RWPE1 (cell line): ENCODE data around the gene TSPO2.

Experiments used
- CTCF ChIA-PET: fragments of 350-600 bp; sonication (Branson Sonifier 250); formaldehyde crosslinking; extraction: SDS; loops from one replicate; lab custom pipeline; 2021; lab: Yijun Ruan, JAX
- POLR2A ChIA-PET: fragments of 400-600 bp; formaldehyde crosslinking; extraction: SDS; loops from one replicate; lab custom pipeline; 2020; ENCODE audit warnings: antibody characterized with exemption; ENCODE audit not compliant: low non-redundant PET; lab: Yijun Ruan, JAX
- DNase-seq: peaks from one replicate; pipeline ENCODE4 v3.0.0; 2012; ENCODE audit warnings: low spot score
- H3K27ac ChIP-seq: fragments of 450-650 bp; 2 replicates; pipeline ENCODE4 v1.5.1; 2017
- CTCF ChIP-seq: fragments of 450-650 bp; conservative IDR thresholded peaks from 2 replicates; pipeline ENCODE4 v1.5.1; 2017; ENCODE audit warnings: low read depth, mild to moderate bottlenecking

The TSPO2 gene

GRCh38 chr6:41074692-41075436 is 32.6 kb downstream of the TSPO2 start:
- CTCF ChIA-PET: interaction anchor here (0.6 to 2.1 kb wide), 3 partner anchors 47 to 1235 kb away, joined by 3 to 7 read pairs (median 6); no protein-coding TSS in a partner anchor
- TF ChIP-seq CTCF: no peak
- no peak for DNase-seq
- H3K27ac ChIP-seq: no peak overlapping the region
- POLR2A ChIA-PET: no interaction called here

DNA sequence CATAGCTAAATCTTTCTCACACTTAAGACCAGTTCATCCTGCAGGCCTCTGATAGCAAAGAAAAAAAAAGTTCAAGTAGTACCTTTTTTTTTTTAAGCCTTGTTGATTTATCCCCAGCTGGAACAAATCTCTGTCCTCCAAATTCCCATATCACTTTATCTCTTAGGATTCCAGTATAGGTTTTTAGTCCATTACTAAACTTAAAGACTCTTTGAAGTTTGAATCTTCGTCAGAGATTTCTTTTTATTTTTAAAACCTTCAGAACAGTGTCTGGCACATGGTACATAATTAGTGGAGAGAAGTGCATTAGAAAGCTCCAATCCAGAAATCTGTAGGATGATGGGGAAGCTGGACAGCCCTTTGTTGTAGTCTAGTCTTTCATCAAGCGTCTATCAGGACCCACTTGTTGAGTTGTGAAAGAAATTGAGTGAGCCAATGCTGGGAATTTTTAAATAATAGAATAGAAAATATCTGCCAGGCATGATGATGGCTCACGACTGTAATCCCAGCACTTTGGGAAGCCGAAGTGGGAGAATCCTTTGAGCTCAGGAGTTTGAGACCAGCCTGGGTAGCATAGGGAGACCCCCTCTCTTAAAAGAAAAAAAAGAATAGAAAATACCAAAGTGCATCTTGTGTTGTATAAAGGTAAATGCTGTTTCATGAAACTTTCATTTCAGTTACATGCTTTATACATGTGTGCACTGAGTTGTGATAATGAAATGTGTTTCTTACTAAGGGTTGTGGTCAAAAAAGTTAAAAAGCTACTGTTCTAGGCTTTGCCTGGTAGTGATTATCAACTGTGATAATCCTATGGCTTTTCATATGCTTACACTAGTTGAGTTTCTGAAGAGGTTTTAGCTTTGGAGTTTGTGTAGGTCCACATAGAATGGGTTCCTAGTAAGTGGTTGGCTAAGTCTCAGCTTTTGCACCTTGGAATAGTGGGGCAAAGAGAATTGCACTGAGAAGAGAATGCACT is 33.7 kb downstream of the TSPO2 start:
- ChIA-PET POLR2A (no interaction called here), CTCF (interaction anchor here (2.1 kb wide), 1 partner anchor 48 kb away, joined by 7 read pairs; no protein-coding TSS in a partner anchor)
- no peak for TF ChIP-seq CTCF

DNA sequence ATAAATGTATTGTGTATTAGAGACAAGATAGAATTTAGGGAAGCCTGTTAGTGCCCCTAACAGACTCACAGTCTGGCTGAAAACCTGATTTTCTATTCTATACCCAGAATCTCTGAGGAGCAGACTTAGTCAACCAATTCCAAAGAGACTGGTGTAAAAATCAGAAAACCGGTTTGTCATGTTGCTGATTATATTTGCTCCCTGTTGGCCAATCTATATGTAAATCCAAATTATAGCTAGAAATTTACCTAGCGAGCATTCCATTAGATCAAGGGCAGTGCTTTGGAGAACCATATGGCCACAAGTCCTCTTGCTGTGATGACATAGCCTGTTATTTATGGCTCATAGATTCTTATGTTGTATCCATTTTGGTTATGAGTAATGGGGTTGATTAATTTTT is 35.3 kb downstream of the TSPO2 start:
- CTCF ChIA-PET: no interaction called here
- no peak overlapping the region for H3K27ac ChIP-seq
- TF ChIP-seq CTCF: no peak
- no peak for DNase-seq
- POLR2A ChIA-PET: no interaction called here

More for the DNA sequence above, 33.7 kb downstream of the TSPO2 start:
- no peak overlapping the region for H3K27ac ChIP-seq
- no peak for DNase-seq

- H3K27ac ChIP-seq: no peak overlapping the region
- ChIA-PET CTCF (no interaction called here), POLR2A (no interaction called here)
- no peak for TF ChIP-seq CTCF
- no peak for DNase-seq
These were observed 35.8 kb downstream of the TSPO2 start for GRCh38 chr6:41078101-41078500.

- no peak overlapping the region for H3K27ac ChIP-seq
- CTCF ChIA-PET: no interaction called here
- no peak for TF ChIP-seq CTCF
- POLR2A ChIA-PET: no interaction called here
- no peak for DNase-seq
These were observed 36.8 kb downstream of the TSPO2 start for GRCh38 chr6:41079080-41079479.

- H3K27ac ChIP-seq: no peak overlapping the region
- DNase-seq: no peak
- no peak for TF ChIP-seq CTCF
- POLR2A ChIA-PET: no interaction called here
- CTCF ChIA-PET: interaction anchor here (0.7 kb wide), 1 partner anchor 96 kb away, joined by 3 read pairs; no protein-coding TSS in a partner anchor
These were observed 38.4 kb downstream of the TSPO2 start for GRCh38 chr6:41080621-41081020.
